GM19023 (cell line): ENCODE results near the gene SMG7.

Experiments
- ATAC-seq: cut with Tn5 transposase; IDR thresholded peaks from one replicate; pipeline ENCODE4 v1.9.1; 2021; ENCODE audit warnings: mild to moderate bottlenecking, moderate library complexity; ENCODE audit not compliant: unreplicated experiment

SMG7 gene

GRCh38 chr1:183470147-183470960 lies 1.9 kb upstream of the SMG7 start:
- ATAC-seq: peak; percentile 25

DNA sequence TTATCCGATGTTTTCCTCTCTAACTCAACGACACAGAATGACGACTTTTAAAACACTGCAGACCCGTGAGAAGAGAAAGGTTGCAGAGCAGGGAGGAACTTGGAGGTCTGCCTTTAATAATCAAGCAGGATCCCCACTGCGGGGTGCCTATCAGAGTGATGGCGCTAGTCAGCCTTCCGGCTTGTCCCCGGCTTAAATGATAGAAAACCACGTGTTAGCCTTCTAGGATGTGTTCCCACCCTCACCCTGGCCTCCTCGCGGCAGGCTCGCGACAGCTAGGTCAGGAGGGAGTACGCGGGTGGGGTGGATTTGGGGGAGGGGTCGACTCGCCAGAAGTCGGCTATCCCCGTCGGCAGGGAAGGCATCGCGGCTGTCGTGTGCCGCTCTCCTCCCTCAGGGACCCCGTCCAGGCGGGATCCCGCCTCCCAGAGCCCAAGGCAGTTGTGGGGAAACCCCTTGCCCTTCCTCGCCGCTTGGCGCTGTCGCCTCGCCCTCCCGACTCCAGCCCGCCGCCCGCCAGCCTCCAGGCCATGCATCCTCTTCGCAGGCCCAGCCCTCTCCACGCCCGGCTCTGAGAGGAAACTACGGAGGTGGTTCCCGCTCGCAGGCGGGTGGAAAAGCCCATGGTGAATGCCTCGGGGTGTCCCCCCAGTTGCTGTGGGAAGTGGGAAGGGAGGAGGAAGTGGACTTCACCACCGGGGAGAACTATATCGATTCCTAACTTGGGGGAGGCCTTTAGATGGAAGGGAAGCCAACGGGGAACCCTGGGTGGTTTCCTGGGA lies 1.1 kb upstream of the SMG7 start:
- peak; percentile 24 for ATAC-seq

GRCh38 chr1:183471743-183472487 lies 384 bp upstream of the SMG7 start:
- peak; percentile 53 for ATAC-seq

GRCh38 chr1:183473217-183473536 lies 878 bp downstream of the SMG7 start:
- no peak for ATAC-seq

DNA sequence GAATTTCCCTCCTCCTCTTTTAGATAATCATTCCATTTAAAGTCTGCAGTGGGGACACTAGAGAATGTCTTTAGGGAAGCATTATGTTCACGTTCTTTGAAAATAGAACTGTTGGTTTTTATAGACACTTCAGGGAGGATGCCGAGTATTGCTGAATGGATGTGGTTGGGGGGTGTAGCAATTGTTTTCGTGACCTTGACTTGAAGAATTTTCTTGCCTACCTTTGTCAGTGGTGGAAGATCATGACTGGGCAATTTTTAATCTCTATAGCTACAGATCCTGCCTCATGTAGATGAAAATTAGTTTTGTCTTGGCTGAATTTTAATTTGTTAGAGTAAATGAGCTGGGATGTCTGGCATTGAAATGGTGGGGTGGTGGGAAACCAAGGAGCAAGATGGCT lies 3.8 kb downstream of the SMG7 start:
- no peak for ATAC-seq

GRCh38 chr1:183477986-183478781 lies 5.9 kb downstream of the SMG7 start:
- no peak for ATAC-seq

GRCh38 chr1:183480971-183481441 lies 8.7 kb downstream of the SMG7 start:
- peak; percentile 52 for ATAC-seq

DNA sequence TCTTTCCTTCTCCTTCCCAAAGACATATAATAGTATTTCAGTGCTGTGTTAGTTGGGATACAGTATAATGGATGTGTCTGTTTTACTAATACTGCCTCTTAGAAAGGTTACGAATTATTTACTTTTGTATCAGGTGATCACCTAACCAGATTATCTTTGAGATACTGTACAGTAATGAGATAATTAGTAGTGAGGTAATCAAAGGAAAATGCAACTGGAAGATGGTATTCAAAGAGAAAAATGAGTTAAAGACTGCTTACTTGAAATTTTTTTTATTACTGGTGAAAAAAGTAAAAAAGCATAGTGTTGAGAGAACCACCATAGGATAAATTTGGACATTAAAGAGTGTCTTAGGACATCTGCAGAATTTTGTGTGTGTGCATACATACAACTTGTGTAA lies 10.9 kb downstream of the SMG7 start:
- ATAC-seq: no peak

- no peak for ATAC-seq
These were observed 12.0 kb downstream of the SMG7 start for GRCh38 chr1:183484254-183484653.

DNA sequence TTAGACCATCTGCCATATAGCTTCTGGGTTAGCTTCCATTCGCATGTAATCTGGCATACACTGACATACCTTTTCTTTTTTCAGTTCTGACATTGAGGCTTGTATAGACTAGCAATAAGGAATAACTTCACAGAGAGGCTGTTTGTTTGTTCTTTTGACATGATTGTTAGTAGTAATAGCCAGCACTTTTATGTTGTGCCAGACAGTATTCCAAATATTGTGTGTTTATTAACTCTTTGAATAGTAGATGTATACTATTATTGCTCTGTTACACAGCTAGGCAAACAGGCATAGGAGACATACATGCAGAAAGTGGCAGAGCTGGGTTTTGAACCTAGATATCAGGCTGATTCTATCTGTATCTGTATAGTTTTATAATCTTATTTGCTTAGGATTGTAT lies 12.6 kb downstream of the SMG7 start:
- no peak for ATAC-seq

- ATAC-seq: no peak
These were observed 15.6 kb downstream of the SMG7 start for GRCh38 chr1:183487674-183488442.

GRCh38 chr1:183490932-183491331 lies 18.6 kb downstream of the SMG7 start:
- no peak for ATAC-seq

GRCh38 chr1:183493540-183494245 lies 21.4 kb downstream of the SMG7 start:
- no peak for ATAC-seq

GRCh38 chr1:183495420-183495819 lies 23.1 kb downstream of the SMG7 start:
- ATAC-seq: no peak

DNA sequence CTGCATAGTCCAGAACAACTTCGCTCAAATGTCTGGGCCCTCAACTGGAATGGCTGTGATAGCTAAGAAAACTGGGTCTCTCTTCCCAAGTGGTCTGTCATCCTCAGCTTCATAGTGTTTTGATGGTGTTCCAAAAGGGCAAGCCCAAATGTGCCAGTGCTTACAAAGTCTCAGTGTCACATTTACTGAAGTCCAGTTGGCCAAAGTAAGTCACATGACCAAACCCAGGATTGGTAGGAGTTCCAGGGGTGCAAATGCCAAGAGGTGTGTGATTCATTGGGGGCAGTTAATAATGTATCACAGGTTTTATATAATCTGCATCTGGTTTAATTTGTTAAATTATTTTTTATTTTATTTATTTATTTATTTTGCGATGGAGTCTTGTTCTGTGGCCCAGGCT lies 24.9 kb downstream of the SMG7 start:
- no peak for ATAC-seq

DNA sequence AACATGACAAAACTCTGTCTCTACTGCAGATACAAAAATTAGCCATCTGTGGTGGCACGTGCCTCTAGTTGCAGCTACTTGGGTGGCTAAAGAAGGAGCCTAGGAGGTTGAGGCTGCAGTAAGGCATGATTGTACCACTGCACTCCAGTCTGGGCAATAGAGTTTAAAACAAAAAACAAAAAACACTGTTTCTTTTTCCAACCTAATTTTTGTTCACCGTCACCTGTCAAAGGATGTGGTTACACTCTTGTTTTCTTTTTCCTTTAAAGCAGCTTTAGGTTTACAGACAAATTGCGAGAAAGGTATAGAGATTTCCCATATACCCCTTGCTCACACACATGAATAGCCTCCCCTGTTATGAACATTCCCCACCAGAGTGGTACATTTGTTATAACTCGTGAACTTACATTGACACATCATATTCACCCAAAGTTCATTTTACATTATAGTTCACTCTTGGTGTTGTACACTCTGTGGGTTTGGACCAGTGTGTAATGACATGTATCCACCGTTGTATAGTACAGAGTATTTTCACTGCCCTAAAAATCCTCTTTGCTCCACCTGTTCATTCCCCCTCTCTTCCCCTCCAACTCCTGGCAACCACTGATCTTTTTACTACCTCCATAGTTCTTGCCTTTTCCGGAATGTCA lies 26.2 kb downstream of the SMG7 start:
- no peak for ATAC-seq

DNA sequence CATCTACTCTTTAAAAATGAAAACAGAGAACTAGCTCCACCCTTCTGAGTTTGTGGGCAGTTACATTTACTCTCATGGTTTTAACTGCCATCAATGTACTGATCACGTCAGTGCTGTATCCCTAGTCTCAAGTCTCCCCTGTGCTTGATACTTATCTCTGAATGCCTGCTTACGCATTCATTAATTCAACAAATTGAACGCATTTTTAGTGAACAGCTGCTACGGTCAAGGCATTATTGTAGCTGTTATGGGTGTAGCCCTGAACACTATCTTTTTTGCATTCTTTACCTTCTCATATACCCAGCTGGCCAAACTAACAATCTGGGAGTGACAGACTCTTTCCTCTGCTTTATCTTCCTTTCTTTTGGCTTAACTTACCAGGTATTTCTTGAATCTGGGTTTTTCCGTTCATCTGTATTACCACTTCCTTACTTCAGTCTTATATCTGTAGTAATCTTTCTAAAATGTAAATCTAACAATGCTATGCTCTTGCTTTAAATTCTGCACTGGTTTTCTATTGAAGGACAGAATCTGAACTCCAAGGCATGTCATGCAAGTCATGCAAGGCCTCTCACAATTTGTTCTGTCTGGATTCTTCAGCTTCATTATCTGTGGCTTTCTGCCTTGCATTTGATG lies 33.3 kb downstream of the SMG7 start:
- ATAC-seq: no peak

- no peak for ATAC-seq
These were observed 34.3 kb downstream of the SMG7 start for GRCh38 chr1:183506561-183506960.
